Stomach (tissue), 4 donors: Measurements from ENCODE around the gene AFAP1.

Experiments used
- POLR2A ChIP-seq, 4 donors: fragments of 450-650 bp; IDR thresholded peaks; one replicate each; pipeline ENCODE4 v1.6.1; 2016; ENCODE audit warnings: antibody characterized with exemption in 4 of 4, control low read depth in 2 of 4, mild to moderate bottlenecking in 1 of 4, moderate library complexity in 1 of 4
- TF ChIP-seq, protein P1 (sequence below), 7 experiments: fragments of 450-650 bp in 4 of 7; fragments of 200-600 bp in 3 of 7; sonication (generic) in 3 of 7; IDR thresholded peaks; one replicate each; pipeline ENCODE4 v1.5.1; 2016 to 2019; ENCODE audit warnings: antibody characterized with exemption in 7 of 7, control low read depth in 2 of 7, mild to moderate bottlenecking in 1 of 7

DNA sequence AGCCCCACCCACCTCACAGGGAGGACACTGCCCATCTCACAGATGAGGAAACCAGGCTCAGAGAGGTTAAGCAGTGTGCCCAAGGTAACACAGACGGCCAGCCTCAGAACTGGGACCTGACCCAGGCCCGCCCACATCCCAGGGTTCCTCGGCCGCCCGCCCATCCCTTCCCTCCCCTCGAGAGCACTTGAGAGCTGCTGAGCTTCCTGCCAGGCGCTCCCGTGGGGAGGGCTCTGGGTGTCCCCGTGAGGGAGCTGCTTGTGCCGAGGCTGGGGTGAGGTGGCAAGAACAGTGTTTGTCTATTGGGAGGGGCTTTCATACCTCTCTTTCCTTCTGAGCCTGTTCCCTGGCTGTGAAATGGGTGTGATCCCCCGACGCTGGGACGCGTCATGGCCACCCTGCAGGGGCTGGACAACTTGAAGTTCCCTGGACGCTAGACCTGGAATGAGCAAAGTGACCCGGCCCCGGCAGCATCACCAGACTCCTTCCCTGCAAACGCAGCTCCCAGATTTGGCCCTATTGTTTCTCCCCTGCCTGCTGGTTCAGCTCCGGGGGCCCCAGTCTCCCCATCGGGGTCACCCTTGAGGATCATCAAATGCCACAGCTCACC, 204.9 kb downstream of the AFAP1 start:
- TF ChIP-seq, protein P1, sequence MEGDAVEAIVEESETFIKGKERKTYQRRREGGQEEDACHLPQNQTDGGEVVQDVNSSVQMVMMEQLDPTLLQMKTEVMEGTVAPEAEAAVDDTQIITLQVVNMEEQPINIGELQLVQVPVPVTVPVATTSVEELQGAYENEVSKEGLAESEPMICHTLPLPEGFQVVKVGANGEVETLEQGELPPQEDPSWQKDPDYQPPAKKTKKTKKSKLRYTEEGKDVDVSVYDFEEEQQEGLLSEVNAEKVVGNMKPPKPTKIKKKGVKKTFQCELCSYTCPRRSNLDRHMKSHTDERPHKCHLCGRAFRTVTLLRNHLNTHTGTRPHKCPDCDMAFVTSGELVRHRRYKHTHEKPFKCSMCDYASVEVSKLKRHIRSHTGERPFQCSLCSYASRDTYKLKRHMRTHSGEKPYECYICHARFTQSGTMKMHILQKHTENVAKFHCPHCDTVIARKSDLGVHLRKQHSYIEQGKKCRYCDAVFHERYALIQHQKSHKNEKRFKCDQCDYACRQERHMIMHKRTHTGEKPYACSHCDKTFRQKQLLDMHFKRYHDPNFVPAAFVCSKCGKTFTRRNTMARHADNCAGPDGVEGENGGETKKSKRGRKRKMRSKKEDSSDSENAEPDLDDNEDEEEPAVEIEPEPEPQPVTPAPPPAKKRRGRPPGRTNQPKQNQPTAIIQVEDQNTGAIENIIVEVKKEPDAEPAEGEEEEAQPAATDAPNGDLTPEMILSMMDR (IDR thresholded peaks at IDR 0.05), result no peak
- TF ChIP-seq POLR2A (IDR thresholded peaks at IDR 0.05), result no peak
